Mesothelial cell of epicardium (in vitro differentiated cells): ENCODE measurements around the gene SPARC. TPM values are rescaled to one million over a fixed set of nuclear protein-coding genes. Genes with fewer than 3 reads are reported as not detected.

Experiments
- DNase-seq, 2 experiments: peaks; one replicate each; pipeline ENCODE4 v3.0.0; 2021; ENCODE audit warnings: low spot score in 2 of 2; ENCODE audit not compliant: unreplicated experiment in 2 of 2
- H3K27ac Mint-ChIP-seq: 2 replicates; pipeline ENCODE4 v1.8.0; 2021; ENCODE audit warnings: mixed read lengths
- H3K27me3 Mint-ChIP-seq: 2 replicates; pipeline ENCODE4 v1.8.0; 2021; ENCODE audit warnings: low read depth, mixed read lengths
- H3K36me3 Mint-ChIP-seq: 2 replicates; pipeline ENCODE4 v1.8.0; 2021; ENCODE audit warnings: mixed read lengths
- H3K4me1 Mint-ChIP-seq: 2 replicates; pipeline ENCODE4 v1.8.0; 2021; ENCODE audit warnings: mixed read lengths
- H3K4me3 Mint-ChIP-seq: 2 replicates; pipeline ENCODE4 v1.8.0; 2021; ENCODE audit warnings: mild to moderate bottlenecking, moderate library complexity, mixed read lengths
- H3K9me3 Mint-ChIP-seq: 2 replicates; pipeline ENCODE4 v1.8.0; 2021; ENCODE audit warnings: mixed read lengths
- CTCF ChIP-seq: fragments of 200-600 bp; sonication (generic); IDR thresholded peaks from one replicate; pipeline ENCODE4 v1.5.0; 2021; ENCODE audit warnings: antibody characterized with exemption; ENCODE audit not compliant: unreplicated experiment
- total RNA-seq: library from RNA; stranded (reverse); gene quantifications from 3 replicates; pipeline ENCODE4 v1.2.1, GENCODE V29; 2021

SPARC gene
- total RNA-seq, 1 donor from 2014 or later = 2,843 TPM

DNA sequence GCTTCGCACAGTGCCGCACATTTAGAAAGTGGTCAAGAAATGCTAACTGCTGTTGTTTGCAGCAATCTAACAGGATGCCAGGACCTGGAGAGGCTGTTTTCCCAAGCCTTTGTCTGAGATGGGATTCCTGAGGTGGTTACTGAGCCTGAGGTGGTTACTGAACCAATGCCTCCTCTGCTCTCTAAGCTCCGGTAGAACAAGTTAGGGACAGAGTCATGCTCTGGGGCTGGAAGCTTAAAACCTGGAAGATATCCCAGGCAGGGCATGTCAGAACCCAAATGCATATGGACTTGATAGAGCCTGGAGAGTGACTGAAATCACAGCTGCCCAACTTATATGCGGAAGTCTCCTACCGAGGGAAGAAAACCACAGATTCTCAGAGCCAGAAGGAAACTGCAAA is 49.0 kb downstream of the SPARC start:
- H3K27ac Mint-ChIP-seq = no peak overlapping the region
- no peaks in the 10 kb centered on the region for H3K9me3 Mint-ChIP-seq
- no peak for TF ChIP-seq CTCF
- no peaks in the 10 kb centered on the region for H3K36me3 Mint-ChIP-seq
- H3K4me3 Mint-ChIP-seq = no peak overlapping the region
- no peak for DNase-seq
- H3K4me1 Mint-ChIP-seq = no peaks in the 10 kb centered on the region
- no peaks in the 10 kb centered on the region for H3K27me3 Mint-ChIP-seq

DNA sequence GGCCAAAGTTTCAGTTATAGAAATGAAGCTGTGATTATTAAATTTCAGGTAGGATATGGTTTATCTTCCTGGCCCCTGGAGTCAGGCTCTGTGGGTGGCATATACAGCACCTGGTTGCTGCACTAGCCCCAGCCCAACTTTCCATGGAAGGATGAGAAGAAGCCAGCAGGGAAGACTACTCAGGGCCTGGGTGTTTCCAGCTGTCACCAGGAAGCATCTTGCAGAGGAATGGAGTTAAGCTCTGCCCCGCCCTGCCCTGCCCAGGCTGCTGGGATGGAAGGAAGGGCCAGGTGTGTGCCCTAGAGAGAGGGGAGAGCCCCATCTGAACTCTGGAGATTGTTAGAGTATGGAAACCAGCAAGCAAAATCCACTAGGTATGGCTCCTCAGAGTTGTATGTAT is 52.8 kb downstream of the SPARC start:
- no peak for DNase-seq
- no peaks in the 10 kb centered on the region for H3K27me3 Mint-ChIP-seq
- TF ChIP-seq CTCF = no peak
- H3K36me3 Mint-ChIP-seq = no peaks in the 10 kb centered on the region
- H3K9me3 Mint-ChIP-seq = no peaks in the 10 kb centered on the region
- no peak overlapping the region for H3K4me3 Mint-ChIP-seq
- H3K27ac Mint-ChIP-seq = no peak overlapping the region
- H3K4me1 Mint-ChIP-seq = no peaks in the 10 kb centered on the region

- Mint-ChIP-seq H3K27ac (no peak overlapping the region), H3K9me3 (no peaks in the 10 kb centered on the region), H3K27me3 (no peaks in the 10 kb centered on the region), H3K4me1 (peaks cover 6% of the 10 kb centered on the region), H3K36me3 (no peaks in the 10 kb centered on the region), H3K4me3 (no peak overlapping the region)
- no peak for DNase-seq
- no peak for TF ChIP-seq CTCF
Measured at GRCh38 chr5:151632941-151633340, 53.8 kb downstream of the SPARC start.

DNA sequence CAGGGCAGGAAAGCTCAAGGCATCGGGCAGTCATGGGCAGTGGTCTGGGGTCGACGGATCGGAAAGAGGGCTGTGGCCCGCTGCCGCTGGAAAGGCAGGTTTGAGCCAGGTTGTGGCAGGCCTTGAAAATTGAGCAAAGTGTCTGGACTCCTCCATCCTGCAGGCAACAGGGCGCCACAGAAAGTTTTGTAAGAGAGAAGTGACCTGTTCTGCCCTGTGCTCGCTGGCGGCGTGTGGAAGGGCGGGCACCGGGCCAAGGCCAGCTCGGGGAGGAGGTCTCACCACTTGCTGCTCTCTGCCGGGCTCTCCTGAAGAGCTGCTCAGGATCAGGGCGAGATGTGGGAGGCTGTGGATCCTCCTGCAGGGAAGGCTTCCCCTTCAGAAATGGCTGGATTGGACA is 54.2 kb downstream of the SPARC start:
- Mint-ChIP-seq H3K9me3 (no peaks in the 10 kb centered on the region), H3K36me3 (no peaks in the 10 kb centered on the region), H3K4me1 (peaks cover 6% of the 10 kb centered on the region), H3K4me3 (no peak overlapping the region), H3K27me3 (no peaks in the 10 kb centered on the region), H3K27ac (no peak overlapping the region)
- TF ChIP-seq CTCF = no peak
- DNase-seq = no peak

DNA sequence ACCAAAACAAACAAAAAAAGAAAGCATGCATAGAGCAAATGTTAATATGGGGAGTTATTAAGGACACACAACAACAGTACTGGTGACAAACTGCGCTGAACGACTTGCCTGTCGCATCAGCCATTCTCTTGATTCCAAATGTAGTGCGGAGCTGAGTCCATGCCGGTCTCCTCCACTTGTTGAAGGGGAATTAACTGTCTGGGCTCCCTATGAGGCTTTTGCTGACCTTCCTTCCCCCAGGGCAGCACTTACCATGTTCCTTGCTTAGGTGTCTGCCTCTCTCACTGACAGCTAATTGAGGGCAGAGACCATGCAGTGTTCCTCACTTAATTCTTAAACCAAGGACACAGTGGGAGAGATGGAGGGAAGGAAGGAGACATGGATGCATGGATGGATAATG is 54.8 kb downstream of the SPARC start:
- no peaks in the 10 kb centered on the region for H3K36me3 Mint-ChIP-seq
- DNase-seq = no peak
- peaks cover 9% of the 10 kb centered on the region for H3K4me1 Mint-ChIP-seq
- H3K27ac Mint-ChIP-seq = no peak overlapping the region
- H3K27me3 Mint-ChIP-seq = no peaks in the 10 kb centered on the region
- no peak for TF ChIP-seq CTCF
- no peak overlapping the region for H3K4me3 Mint-ChIP-seq
- no peaks in the 10 kb centered on the region for H3K9me3 Mint-ChIP-seq

GRCh38 chr5:151630088-151630487 is 56.6 kb downstream of the SPARC start:
- H3K4me3 Mint-ChIP-seq = no peak overlapping the region
- H3K27me3 Mint-ChIP-seq = no peaks in the 10 kb centered on the region
- no peak for TF ChIP-seq CTCF

More at GRCh38 chr5:151630088-151630487, 56.6 kb downstream of the SPARC start:
- Mint-ChIP-seq H3K4me1 (peaks cover 9% of the 10 kb centered on the region), H3K9me3 (no peaks in the 10 kb centered on the region), H3K27ac (no peak overlapping the region), H3K36me3 (no peaks in the 10 kb centered on the region)
- no peak for DNase-seq
